ENCODE results near the gene ACSL3.

The ACSL3 gene

DNA sequence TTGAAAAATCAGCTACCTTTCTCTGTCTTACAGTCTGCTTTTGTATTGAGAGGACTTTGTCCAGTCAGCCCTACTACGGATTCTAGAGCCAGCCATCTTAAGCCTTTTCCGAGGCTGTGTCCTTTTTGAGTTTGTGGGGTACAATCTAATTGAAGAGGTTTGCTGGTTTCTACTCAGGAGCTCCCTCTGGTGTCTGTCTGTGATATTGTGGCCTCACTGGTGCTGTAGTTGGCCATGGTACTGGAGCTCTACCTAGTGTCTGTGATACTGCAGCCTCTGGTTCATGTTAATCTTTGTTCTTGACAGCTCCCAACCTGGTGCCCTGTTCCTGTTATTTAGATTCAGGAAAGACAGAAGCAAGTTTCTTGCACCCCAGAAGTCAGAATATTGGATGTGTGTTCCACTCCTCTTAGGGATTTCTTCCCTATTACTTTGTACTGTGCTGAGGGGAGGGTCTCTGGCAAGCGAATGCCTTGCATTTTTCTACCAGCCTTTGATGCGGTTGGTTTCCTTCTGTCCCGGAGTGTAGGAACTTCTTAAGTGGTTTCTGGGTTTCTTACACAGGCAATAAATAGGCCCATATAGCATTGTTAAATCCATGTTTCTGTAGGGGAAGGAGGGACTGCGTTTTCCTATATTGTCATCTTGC is 78.5 kb downstream of the ACSL3 start:
- ATAC-seq, result peak; percentile 84
- no peak for TF ChIP-seq RARB (CRISPR knock-in tag; IDR thresholded peaks at IDR 0.05)
- TF ChIP-seq, protein P1, sequence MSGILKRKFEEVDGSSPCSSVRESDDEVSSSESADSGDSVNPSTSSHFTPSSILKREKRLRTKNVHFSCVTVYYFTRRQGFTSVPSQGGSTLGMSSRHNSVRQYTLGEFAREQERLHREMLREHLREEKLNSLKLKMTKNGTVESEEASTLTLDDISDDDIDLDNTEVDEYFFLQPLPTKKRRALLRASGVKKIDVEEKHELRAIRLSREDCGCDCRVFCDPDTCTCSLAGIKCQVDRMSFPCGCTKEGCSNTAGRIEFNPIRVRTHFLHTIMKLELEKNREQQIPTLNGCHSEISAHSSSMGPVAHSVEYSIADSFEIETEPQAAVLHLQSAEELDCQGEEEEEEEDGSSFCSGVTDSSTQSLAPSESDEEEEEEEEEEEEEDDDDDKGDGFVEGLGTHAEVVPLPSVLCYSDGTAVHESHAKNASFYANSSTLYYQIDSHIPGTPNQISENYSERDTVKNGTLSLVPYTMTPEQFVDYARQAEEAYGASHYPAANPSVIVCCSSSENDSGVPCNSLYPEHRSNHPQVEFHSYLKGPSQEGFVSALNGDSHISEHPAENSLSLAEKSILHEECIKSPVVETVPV (CRISPR knock-in tag; IDR thresholded peaks at IDR 0.05), result no peak
- TF ChIP-seq ZFP30 (CRISPR knock-in tag; IDR thresholded peaks at IDR 0.05), result no peak

DNA sequence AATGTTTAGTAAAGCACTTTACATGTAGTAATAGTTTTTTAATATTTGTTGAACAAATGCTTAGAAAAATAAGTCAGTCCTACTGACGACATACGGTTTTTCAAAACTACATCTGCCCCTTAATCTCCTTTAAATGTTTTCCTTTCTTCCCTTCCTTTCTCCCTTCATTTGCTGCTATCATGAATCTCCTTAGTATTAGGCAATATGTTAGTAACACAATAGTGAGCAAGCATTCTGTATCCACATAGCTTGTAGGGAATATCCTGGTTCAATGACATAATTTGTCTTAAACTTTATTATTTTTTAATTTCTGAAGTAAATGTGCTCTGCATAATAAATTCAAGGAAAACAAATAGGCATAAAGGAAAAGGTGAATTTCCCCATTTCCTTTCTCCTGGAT is 79.1 kb downstream of the ACSL3 start:
- TF ChIP-seq CSDC2 (CRISPR knock-in tag; IDR thresholded peaks at IDR 0.05) (no peak), OSR1 (CRISPR knock-in tag; IDR thresholded peaks at IDR 0.05) (no peak), ZNF70 (CRISPR knock-in tag; IDR thresholded peaks at IDR 0.05) (no peak), TCF4 (CRISPR knock-in tag; IDR thresholded peaks at IDR 0.05; ENCODE audit: borderline replicate concordance) (no peak), PPARA (CRISPR knock-in tag; IDR thresholded peaks at IDR 0.05; ENCODE audit: borderline replicate concordance) (no peak), ZNF565 (CRISPR knock-in tag; conservative IDR thresholded peaks at IDR 0.05; ENCODE audit: low read depth) (no peak), ESRRG (CRISPR knock-in tag; IDR thresholded peaks at IDR 0.05) (no peak), GLIS3 (CRISPR knock-in tag; IDR thresholded peaks at IDR 0.05) (no peak), ZNF8 (CRISPR knock-in tag; IDR thresholded peaks at IDR 0.05) (no peak), ISL1 (CRISPR knock-in tag; IDR thresholded peaks at IDR 0.05) (no peak), TOX (CRISPR knock-in tag; IDR thresholded peaks at IDR 0.05; ENCODE audit: borderline replicate concordance) (no peak), ARNTL (CRISPR knock-in tag; IDR thresholded peaks at IDR 0.05; ENCODE audit: borderline replicate concordance, low read depth) (no peak), ZFP3 (CRISPR knock-in tag; IDR thresholded peaks at IDR 0.05) (no peak), BACH2 (CRISPR knock-in tag; IDR thresholded peaks at IDR 0.05; ENCODE audit: borderline replicate concordance) (no peak), ZFP30 (CRISPR knock-in tag; IDR thresholded peaks at IDR 0.05) (no peak)
- TF ChIP-seq, protein P2, sequence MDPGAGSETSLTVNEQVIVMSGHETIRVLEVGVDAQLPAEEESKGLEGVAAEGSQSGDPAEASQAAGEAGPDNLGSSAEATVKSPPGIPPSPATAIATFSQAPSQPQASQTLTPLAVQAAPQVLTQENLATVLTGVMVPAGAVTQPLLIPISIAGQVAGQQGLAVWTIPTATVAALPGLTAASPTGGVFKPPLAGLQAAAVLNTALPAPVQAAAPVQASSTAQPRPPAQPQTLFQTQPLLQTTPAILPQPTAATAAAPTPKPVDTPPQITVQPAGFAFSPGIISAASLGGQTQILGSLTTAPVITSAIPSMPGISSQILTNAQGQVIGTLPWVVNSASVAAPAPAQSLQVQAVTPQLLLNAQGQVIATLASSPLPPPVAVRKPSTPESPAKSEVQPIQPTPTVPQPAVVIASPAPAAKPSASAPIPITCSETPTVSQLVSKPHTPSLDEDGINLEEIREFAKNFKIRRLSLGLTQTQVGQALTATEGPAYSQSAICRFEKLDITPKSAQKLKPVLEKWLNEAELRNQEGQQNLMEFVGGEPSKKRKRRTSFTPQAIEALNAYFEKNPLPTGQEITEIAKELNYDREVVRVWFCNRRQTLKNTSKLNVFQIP (CRISPR knock-in tag; IDR thresholded peaks at IDR 0.05; ENCODE audit: borderline replicate concordance, low read depth), result no peak
- TF ChIP-seq, protein P3, sequence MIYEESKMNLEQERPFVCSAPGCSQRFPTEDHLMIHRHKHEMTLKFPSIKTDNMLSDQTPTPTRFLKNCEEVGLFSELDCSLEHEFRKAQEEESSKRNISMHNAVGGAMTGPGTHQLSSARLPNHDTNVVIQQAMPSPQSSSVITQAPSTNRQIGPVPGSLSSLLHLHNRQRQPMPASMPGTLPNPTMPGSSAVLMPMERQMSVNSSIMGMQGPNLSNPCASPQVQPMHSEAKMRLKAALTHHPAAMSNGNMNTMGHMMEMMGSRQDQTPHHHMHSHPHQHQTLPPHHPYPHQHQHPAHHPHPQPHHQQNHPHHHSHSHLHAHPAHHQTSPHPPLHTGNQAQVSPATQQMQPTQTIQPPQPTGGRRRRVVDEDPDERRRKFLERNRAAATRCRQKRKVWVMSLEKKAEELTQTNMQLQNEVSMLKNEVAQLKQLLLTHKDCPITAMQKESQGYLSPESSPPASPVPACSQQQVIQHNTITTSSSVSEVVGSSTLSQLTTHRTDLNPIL (CRISPR knock-in tag; IDR thresholded peaks at IDR 0.05; ENCODE audit: low read depth), result no peak
- no peak for ATAC-seq

DNA sequence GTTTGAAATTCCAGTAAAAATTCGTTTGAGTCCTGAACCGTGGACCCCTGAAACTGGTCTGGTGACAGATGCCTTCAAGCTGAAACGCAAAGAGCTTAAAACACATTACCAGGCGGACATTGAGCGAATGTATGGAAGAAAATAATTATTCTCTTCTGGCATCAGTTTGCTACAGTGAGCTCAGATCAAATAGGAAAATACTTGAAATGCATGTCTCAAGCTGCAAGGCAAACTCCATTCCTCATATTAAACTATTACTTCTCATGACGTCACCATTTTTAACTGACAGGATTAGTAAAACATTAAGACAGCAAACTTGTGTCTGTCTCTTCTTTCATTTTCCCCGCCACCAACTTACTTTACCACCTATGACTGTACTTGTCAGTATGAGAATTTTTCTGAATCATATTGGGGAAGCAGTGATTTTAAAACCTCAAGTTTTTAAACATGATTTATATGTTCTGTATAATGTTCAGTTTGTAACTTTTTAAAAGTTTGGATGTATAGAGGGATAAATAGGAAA is 80.7 kb downstream of the ACSL3 start:
- peak; percentile 41; the same call in 1 of the 2 replicates for TF ChIP-seq ISL1 (CRISPR knock-in tag; IDR thresholded peaks at IDR 0.05)
- TF ChIP-seq TOX (CRISPR knock-in tag; IDR thresholded peaks at IDR 0.05; ENCODE audit: borderline replicate concordance), result no peak
- TF ChIP-seq, protein P4, sequence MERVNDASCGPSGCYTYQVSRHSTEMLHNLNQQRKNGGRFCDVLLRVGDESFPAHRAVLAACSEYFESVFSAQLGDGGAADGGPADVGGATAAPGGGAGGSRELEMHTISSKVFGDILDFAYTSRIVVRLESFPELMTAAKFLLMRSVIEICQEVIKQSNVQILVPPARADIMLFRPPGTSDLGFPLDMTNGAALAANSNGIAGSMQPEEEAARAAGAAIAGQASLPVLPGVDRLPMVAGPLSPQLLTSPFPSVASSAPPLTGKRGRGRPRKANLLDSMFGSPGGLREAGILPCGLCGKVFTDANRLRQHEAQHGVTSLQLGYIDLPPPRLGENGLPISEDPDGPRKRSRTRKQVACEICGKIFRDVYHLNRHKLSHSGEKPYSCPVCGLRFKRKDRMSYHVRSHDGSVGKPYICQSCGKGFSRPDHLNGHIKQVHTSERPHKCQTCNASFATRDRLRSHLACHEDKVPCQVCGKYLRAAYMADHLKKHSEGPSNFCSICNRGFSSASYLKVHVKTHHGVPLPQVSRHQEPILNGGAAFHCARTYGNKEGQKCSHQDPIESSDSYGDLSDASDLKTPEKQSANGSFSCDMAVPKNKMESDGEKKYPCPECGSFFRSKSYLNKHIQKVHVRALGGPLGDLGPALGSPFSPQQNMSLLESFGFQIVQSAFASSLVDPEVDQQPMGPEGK (CRISPR knock-in tag; IDR thresholded peaks at IDR 0.05; ENCODE audit: borderline replicate concordance), result no peak
- TF ChIP-seq ESRRG (CRISPR knock-in tag; IDR thresholded peaks at IDR 0.05), result no peak
- TF ChIP-seq, protein P5, sequence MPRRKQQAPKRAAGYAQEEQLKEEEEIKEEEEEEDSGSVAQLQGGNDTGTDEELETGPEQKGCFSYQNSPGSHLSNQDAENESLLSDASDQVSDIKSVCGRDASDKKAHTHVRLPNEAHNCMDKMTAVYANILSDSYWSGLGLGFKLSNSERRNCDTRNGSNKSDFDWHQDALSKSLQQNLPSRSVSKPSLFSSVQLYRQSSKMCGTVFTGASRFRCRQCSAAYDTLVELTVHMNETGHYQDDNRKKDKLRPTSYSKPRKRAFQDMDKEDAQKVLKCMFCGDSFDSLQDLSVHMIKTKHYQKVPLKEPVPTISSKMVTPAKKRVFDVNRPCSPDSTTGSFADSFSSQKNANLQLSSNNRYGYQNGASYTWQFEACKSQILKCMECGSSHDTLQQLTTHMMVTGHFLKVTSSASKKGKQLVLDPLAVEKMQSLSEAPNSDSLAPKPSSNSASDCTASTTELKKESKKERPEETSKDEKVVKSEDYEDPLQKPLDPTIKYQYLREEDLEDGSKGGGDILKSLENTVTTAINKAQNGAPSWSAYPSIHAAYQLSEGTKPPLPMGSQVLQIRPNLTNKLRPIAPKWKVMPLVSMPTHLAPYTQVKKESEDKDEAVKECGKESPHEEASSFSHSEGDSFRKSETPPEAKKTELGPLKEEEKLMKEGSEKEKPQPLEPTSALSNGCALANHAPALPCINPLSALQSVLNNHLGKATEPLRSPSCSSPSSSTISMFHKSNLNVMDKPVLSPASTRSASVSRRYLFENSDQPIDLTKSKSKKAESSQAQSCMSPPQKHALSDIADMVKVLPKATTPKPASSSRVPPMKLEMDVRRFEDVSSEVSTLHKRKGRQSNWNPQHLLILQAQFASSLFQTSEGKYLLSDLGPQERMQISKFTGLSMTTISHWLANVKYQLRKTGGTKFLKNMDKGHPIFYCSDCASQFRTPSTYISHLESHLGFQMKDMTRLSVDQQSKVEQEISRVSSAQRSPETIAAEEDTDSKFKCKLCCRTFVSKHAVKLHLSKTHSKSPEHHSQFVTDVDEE (CRISPR knock-in tag; IDR thresholded peaks at IDR 0.05), result no peak
- TF ChIP-seq CSDC2 (CRISPR knock-in tag; IDR thresholded peaks at IDR 0.05), result no peak
- no peak for TF ChIP-seq ZFP30 (CRISPR knock-in tag; IDR thresholded peaks at IDR 0.05)
- peak; percentile 10; the same call in 2 of the 3 replicates for ATAC-seq

Data from SK-N-SH treated with all-trans-retinoic acid at 6 μM for 48 hours (cell line).